PFSK-1 (cell line): ENCODE data around the gene ACSS2.

Source experiments
- FOXP2 ChIP-seq: optimal IDR thresholded peaks from 2 replicates; pipeline ENCODE3; 2011; ENCODE audit warnings: borderline replicate concordance, control low read depth, inconsistent platforms; ENCODE audit not compliant: insufficient read depth; ENCODE audit errors: extremely low read length, extremely low read depth
- POLR2AphosphoS5 ChIP-seq: IDR thresholded peaks from 2 replicates; pipeline ENCODE4 v1.6.1; 2012; ENCODE audit warnings: low read depth, mild to moderate bottlenecking, control low read depth, low read length, moderate library complexity
- SIN3A ChIP-seq: IDR thresholded peaks from 2 replicates; pipeline ENCODE4 v1.6.1; 2012; ENCODE audit warnings: mild to moderate bottlenecking, low read length, moderate library complexity, borderline replicate concordance; ENCODE audit not compliant: insufficient read depth
- TAF1 ChIP-seq: IDR thresholded peaks from 2 replicates; pipeline ENCODE4 v1.6.1; 2012; ENCODE audit warnings: low read length, control low read depth, borderline replicate concordance; ENCODE audit not compliant: insufficient read depth
- TF ChIP-seq, protein P1 (sequence below), 2 experiments: IDR thresholded peaks; 2 replicates each; pipeline versions ENCODE4 v1.6.1 to v1.8.0; 2011 to 2012; ENCODE audit warnings: low read depth in 2 of 2, low read length in 2 of 2, control low read depth in 1 of 2, inconsistent platforms in 1 of 2, mild to moderate bottlenecking in 1 of 2, moderate library complexity in 1 of 2; ENCODE audit not compliant: insufficient read depth in 1 of 2

DNA sequence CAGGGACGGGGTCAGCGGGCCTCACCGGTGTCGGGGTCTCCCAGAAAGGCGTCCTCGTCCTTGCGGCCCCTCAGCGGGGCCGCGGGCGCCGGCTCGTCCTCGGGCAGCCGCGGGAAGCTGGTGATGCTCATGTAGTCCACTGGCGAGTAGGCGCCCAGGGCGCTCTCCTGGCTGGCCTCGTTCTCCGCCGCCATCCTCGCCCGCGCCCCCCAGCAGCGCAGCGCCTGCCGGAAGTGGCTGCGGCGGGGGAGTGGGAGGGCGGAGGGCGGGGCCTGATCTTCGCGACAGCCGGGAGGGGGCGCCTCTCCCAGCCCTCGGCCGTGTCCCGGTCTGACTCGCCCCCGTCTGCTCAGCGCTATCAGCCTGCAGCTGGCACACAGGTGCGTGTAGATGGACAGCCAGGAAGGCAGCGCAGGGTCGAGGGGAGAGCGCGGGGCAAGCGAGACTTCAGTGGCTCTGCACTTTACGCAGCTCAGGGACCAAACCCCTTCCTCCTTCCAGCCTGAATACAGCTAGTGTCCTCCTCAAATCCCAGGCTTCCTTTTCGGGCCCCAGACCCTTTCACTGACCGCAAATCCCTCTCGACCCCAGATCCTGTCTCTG, 3.7 kb upstream of the ACSS2 start, which contains the start of gene GGT7:
- TF ChIP-seq TAF1 (peak; percentile 60; the same call in 1 of the 2 replicates), POLR2AphosphoS5 (peak; percentile 65), FOXP2 (peak; percentile 83), SIN3A (no peak; the same call in 1 of the 2 replicates)
- TF ChIP-seq, protein P1, sequence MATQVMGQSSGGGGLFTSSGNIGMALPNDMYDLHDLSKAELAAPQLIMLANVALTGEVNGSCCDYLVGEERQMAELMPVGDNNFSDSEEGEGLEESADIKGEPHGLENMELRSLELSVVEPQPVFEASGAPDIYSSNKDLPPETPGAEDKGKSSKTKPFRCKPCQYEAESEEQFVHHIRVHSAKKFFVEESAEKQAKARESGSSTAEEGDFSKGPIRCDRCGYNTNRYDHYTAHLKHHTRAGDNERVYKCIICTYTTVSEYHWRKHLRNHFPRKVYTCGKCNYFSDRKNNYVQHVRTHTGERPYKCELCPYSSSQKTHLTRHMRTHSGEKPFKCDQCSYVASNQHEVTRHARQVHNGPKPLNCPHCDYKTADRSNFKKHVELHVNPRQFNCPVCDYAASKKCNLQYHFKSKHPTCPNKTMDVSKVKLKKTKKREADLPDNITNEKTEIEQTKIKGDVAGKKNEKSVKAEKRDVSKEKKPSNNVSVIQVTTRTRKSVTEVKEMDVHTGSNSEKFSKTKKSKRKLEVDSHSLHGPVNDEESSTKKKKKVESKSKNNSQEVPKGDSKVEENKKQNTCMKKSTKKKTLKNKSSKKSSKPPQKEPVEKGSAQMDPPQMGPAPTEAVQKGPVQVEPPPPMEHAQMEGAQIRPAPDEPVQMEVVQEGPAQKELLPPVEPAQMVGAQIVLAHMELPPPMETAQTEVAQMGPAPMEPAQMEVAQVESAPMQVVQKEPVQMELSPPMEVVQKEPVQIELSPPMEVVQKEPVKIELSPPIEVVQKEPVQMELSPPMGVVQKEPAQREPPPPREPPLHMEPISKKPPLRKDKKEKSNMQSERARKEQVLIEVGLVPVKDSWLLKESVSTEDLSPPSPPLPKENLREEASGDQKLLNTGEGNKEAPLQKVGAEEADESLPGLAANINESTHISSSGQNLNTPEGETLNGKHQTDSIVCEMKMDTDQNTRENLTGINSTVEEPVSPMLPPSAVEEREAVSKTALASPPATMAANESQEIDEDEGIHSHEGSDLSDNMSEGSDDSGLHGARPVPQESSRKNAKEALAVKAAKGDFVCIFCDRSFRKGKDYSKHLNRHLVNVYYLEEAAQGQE (IDR thresholded peaks at IDR 0.05; ENCODE audit: insufficient read depth in 1 of 2, low read depth in 2 of 2, low read length in 2 of 2) = no peak
